GM21825 (cell line): Measurements from ENCODE around the gene CDC37.
A peak's percentile ranks its signal among the peaks of the same experiment; 100 is the strongest.

Experiments
- ATAC-seq: cut with Tn5 transposase; IDR thresholded peaks from one replicate; pipeline ENCODE4 v1.9.1; 2021; ENCODE audit warnings: mild to moderate bottlenecking, moderate library complexity; ENCODE audit not compliant: unreplicated experiment

The CDC37 gene

DNA sequence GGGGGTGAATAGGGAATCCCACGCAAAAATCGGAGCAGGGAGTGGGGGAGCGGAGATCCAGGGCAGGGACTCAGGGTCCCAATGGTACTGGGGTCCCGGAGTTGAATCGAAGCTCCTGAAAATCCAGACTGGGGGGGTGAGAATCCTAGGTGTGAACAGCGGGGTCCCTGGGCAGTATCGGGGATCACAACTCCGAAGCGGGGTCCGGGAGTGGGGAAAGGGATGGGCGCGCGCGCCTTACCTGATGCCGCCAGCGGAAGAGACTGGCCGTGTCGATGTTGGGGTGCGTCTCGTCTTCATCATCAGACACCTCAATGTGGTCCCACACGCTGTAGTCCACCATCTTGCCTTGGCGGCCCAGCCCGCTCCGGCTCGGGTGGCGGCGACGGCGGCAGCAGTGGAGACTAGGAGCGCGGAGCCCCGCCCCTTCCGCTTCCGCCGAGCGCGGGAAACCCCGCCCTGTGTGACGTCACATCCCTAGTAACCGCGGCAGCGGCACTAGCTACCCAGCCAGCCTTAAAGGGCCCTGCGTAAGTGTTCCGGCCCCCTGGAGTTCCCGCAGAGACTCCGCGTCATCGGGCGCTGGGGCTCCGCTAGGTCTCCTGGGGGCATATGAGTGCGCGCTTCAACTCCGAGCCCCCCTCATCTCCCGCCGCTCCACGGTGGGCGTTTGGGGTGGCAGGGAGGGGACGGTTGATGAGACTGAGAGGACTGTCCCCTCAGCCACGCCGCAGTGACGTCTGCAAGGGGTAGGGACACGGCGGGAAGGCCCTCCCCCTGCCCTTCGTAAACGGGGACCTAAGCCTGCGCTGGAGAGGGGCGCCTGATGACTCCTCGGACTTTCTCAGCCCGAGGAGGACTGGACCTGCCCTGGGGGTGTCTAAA, at the start of gene CDC37:
Gene CDC37, minus strand, starts transcription at position 406 of the 885 bp plus-strand sequence. Its CDS starts 63 bp downstream, at position 343.
- ATAC-seq, result peak; percentile 61

DNA sequence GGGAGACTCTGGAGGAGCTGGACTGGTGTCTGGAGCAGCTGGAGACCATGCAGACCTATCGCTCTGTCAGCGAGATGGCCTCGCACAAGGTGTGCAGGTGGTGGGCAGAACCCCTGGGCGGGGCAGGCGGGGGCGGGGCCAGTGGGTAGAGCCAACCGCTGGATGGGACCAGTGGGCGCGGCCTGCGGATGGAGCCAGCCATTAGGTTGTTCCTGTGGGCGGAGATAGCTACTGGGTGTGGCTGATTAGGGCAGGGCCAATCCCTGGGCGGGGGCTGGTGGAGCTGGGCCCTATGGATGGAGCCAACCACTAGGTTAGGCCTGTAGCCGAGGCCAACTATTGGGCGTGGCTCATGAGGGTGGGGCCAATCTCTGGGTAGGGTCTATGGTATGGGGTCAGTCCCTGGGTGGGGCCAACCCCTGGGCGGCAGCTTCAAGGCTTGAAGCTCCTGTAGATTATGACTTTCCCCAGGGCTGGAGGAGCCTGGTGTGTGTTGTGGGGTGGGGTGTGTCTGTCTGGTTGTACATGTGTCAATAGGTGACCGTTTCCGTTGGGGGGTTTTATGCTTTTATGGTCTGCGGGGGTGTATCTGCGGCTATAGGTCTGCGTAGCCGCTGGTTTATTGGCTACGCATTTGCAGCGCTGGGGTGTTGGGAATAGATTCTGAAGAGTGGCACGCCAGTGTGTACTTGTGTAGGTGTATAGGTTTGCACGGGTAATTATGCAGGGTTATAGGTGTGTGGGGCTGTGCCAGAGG, 47.7 kb upstream of the CDC37 start:
- ATAC-seq, result no peak

DNA sequence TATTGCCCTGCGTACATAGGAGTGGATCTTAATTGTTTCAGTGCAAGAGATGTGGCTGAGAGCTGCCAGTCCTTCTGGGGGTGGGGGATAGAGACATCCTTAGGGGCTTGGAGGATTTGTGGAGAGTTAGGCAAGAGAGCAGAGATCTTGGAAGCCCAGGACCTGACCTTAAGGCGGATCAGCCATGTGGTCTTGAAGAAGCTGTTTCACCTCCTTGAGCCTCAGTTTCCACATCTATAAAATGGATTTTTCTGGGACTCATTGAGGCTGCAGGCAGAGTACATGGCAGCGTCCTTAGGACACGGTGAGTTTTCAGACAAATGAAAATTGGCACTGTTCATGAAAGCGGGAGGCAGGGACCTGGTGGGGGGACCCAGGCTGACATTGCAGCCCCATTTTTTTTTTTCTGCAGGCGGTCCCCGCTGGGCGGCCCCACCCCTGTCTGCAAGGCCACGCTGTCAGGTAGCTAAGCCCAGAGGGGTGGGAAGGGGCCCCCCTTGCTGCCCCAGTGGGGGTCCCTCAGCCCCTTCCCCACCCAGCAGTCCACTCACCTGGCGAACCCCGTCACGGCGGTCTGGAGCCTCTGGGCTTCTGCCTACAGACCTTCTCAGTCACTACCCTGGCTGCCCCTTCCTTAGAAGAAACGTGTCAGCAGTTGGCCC, 47.0 kb upstream of the CDC37 start:
- no peak for ATAC-seq

DNA sequence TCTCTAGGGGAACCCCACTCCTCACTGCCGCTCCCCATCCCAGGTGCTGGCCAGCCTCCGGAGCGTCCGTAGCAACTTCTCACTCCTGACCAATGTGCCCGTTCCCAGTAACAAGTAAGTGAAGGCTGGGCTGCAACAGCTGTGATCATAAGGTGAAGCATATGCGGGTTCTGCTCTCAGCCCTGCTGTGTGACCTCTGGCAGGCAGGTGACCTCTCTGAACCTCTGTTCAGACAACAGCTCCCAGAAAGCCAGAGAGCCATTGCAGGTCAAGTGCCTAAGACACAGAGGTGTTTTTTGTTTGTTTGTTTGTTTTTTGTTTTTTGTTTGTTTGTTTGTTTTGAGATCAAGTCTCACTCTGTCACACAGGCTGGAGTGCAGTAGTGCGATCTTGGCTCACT, 45.7 kb upstream of the CDC37 start:
- no peak for ATAC-seq

GRCh38 chr19:10442698-10443097, 39.4 kb upstream of the CDC37 start:
- ATAC-seq, result no peak

GRCh38 chr19:10439588-10439987, 36.2 kb upstream of the CDC37 start:
- no peak for ATAC-seq

DNA sequence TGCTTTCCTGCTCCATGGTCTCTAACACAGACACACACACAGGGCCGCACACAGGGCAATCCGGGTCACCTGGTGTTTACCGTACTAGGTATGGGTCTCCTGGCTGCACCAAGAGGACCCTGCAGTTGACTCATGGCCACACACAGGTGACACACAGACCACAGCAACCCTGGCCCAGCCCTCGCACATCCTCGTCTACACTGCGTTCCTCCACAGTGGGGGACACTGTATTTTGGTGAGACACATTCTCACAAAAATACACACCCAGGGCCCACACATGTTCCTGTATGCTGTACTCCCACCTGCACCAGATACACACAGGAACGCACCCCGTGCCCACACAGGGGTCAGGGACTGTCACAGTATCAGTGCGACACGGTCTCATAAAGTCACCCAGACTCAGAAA, 29.8 kb upstream of the CDC37 start:
- ATAC-seq, result no peak

DNA sequence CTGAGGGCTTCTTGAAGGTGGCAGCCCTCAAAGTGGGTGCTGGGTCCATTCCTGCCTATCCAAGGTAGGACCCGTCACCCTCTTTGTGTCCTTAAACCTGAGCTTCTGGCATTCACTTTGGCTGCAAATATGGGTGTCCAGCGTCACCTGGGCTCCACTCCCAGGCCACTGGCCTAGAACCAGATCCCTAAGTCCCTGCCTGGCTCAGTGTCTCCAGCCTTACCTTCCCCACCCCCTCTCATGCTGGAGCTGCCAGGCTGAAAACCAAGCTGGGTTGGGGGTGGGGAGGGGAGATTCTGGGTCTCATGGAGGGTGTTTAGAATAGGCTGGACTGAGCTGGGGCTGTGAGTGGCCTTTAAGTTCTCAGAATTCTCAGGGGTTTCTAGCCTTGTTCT, 29.4 kb upstream of the CDC37 start:
- no peak for ATAC-seq

DNA sequence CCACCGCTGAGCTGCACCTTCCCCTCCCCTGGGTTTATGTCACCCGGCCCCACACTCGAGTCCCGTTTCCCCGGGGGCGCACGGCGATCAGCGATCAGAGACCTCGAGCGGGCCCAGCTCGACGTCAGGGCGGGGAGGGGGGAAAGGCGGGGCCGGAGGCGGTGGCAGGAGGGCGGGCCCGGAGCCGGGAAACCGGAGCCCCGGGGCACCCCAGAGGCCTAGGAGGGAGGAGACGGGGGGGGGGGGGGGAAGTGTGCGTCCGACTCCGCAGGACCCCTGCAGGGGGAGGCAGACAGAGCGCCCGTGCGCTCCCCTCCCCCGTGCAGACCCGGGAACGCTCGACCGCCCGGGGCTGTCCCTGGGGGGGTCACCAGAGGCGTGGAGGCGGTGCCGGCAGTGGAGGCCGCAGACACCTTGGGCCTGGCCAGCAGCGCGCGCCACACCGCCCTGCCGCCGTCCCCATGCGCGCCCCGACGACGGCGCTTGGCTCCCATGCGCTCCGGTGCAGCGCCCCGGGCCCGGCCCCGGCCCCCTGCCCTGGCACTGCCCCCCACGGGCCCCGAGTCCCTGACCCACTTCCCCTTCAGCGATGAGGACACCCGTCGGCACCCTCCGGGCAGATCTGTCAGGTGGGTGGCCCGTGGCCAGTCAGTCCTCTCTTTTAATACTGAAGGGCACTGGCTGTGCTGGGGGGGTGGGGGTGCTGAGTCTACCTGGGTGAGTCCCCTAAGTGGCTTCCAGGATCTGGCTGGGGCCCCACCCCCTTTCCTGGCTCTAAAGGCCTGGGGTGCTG, 28.8 kb upstream of the CDC37 start:
- ATAC-seq, result no peak

DNA sequence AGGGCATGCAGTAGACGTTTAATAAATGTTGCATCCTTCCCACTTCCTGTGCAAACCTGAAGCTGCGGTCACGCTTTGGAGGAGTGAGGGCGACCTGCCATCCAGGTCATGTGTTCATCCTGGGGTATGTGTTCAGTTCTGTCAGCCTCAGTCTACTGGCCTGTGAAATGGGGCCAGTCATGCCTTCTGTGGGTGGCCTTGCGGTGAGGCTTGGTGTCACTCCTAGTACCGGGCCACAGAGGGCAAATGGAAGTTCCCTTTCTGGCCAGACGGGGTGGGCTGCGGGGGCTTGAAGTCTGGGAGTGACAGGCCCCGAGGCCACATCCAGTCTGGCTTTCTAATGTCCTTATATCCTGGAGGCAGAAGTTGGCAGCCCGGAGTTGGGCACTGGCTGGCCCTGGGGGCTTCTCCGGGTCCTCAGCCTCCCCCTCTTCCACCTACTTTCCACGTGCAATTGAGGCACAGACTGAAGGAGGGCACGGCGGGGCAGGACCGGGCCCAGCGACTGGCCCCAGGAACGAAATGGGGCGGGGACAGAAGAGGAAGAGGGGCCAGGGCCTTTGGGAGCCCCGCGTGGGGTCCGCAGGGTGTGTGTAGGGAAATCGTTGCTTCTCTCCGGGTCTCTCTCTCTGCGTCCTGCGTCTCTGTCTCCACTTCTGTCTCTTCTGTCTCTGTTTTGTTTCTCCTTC, 28.1 kb upstream of the CDC37 start:
- ATAC-seq, result no peak

GRCh38 chr19:10430505-10431253, 27.3 kb upstream of the CDC37 start:
- no peak for ATAC-seq

DNA sequence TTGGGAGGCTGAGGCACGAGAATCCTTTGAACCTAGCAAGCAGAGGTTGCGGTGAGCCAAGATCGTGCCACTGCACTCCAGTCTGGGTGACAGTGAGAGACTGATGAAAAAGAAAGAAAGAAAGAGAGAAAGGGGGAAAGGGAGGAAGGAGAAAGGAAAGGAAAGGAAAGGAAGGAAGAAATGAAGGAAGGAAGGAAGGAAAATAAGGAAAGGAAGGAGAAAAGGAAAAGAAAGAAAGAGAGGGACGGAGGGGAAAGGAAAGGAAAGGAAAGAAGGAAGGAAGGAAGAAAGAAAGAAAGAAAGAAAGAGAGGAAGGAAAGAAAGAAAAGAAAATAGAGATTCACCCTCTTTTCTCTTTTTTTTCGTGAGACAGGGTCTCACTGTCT, 25.6 kb upstream of the CDC37 start:
- ATAC-seq, result no peak

- no peak for ATAC-seq
Observed at GRCh38 chr19:10427169-10427568, 23.8 kb upstream of the CDC37 start.

GRCh38 chr19:10424011-10424637, 20.8 kb upstream of the CDC37 start:
- ATAC-seq, result no peak

GRCh38 chr19:10422846-10423245, 19.5 kb upstream of the CDC37 start:
- no peak for ATAC-seq

- ATAC-seq, result no peak
Observed at GRCh38 chr19:10422046-10422461, 18.7 kb upstream of the CDC37 start.

DNA sequence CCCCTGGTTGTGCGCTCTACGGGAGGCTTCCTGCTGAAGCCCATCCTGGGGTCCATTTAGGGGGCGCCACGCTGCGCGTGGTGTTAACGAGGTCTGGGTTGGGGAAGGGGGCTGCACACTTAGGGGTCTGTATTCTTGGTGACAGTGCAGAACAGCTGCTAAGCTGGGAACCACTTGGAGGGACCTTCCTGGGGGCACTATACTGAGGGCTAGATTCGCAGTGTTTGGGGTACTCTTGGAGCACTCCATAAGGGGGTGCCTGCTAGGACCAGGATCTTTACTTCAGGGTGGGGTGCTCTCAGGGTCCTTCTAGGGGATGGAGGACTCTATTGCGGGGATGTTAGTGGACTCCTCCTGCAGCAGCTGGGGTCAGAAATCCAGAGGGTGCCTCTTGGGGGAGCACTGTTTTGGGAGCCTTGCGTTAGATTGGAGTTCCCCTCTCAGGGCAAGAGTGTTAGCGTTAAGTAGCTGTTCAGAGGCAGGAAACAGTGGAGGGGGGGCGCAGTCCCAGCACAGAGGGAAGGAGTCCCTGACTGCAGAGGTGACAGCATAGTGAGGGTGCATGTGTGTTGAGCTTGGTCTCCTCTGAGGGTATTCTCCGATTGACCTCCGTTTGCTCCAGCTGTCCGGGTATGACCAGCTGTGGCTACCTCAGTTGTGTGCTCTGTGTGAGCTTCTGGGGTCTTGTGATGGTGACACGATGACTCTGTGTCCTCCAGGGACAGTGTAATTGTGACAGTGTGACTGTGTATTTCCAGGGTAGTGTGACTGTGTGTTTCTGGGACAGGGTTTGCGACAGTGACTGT, 18.1 kb upstream of the CDC37 start:
- ATAC-seq, result no peak
